ENCODE data around the gene SH3BGRL2. TPM values are rescaled to one million over a fixed set of nuclear protein-coding genes. Genes with fewer than 3 reads are reported as not detected.

SH3BGRL2 gene
- total RNA-seq, 3 donors from 2014 or later = 63.2 to 158 (median 127) TPM

DNA sequence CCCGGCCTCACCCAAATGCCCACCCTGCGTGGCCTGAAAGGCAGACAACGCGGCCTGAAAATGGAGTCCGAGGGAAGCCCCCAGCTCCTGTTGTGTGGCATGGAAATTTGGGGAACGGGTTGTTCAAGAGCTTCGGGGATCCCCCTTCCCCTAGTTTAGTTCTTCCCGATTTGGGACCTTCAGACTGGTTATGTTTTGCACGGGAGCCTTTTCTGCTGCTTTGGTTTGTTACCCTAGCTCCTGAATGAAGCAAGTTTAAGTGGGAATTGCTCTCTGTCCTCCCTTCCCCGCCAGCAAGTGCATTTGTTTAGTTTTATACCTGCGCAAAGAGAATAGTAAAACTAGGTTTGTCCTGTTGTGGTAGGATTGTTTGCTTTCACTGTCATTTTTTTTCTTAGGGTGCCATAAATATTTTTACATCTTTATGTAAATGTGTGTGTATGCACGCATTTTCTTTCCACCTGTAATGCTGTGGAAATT lies 604 bp downstream of the SH3BGRL2 start:
- Histone ChIP-seq H3K4me3 (peak overlapping the region; percentile 79), H3K9me3 (no peaks in the 10 kb centered on the region), H3K4me1 (ENCODE audit: low read depth) (peaks cover 9% of the 10 kb centered on the region), H3K36me3 (ENCODE audit: low read depth) (no peaks in the 10 kb centered on the region)
- intact Hi-C loops (cut with DNase I, micrococcal nuclease) = no loop called here
- TF ChIP-seq, protein P1, sequence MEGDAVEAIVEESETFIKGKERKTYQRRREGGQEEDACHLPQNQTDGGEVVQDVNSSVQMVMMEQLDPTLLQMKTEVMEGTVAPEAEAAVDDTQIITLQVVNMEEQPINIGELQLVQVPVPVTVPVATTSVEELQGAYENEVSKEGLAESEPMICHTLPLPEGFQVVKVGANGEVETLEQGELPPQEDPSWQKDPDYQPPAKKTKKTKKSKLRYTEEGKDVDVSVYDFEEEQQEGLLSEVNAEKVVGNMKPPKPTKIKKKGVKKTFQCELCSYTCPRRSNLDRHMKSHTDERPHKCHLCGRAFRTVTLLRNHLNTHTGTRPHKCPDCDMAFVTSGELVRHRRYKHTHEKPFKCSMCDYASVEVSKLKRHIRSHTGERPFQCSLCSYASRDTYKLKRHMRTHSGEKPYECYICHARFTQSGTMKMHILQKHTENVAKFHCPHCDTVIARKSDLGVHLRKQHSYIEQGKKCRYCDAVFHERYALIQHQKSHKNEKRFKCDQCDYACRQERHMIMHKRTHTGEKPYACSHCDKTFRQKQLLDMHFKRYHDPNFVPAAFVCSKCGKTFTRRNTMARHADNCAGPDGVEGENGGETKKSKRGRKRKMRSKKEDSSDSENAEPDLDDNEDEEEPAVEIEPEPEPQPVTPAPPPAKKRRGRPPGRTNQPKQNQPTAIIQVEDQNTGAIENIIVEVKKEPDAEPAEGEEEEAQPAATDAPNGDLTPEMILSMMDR (IDR thresholded peaks at IDR 0.05) = no peak
- peak; percentile 34 for ATAC-seq
- DNase-seq = peak in 1 of 3 donors; percentile 64

- TF ChIP-seq, protein P1 (IDR thresholded peaks at IDR 0.05) = no peak
These were observed 1.5 kb downstream of the SH3BGRL2 start for GRCh38 chr6:79632580-79632979.

DNA sequence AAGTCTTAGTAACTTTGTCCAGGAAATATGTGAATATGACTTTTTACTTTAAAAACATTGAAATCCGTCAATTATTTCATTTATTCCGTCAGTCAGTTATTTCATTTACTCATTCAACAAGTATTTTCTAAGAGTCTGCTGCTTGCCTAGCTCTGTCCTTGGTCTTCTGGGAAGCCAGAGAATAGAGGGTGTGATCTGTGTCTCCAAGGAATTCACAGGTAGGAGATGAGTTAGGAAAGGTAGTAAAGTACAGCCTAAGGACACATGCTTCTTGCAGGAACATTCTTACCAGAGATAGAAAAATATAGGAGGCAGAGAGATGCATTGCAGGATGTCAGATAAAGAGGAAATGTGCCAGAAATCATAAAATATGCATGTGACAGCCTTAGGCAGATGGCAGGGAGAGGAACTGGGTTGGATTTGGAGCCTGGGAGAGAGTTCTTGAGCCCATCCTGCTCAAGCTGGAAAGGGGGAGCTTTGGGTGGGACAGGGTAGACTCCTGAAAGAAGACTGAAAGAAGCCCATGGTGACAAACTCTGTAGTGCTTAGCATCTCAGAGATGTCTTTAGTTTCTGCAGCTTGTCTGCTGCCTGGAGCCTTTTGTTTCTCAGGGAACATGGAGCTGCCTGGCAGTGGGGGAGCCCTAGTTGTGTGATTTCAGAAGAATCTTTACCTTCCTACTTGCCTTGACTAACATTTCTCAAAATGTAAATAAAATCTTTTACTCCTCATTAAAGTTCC lies 3.5 kb downstream of the SH3BGRL2 start:
- Histone ChIP-seq H3K9me3 (no peaks in the 10 kb centered on the region), H3K4me1 (ENCODE audit: low read depth) (peaks cover 5% of the 10 kb centered on the region), H3K36me3 (ENCODE audit: low read depth) (no peaks in the 10 kb centered on the region), H3K4me3 (no peak overlapping the region)
- ATAC-seq (no peak), DNase-seq (no peak)
- TF ChIP-seq, protein P1 (IDR thresholded peaks at IDR 0.05) = no peak
- intact Hi-C loops (cut with DNase I, micrococcal nuclease) = no loop called here

More at GRCh38 chr6:79632580-79632979, 1.5 kb downstream of the SH3BGRL2 start:
- intact Hi-C loops (cut with DNase I, micrococcal nuclease) = no loop called here
- no peaks in the 10 kb centered on the region for H3K36me3 ChIP-seq (ENCODE audit: low read depth)
- no peak for DNase-seq
- no peaks in the 10 kb centered on the region for H3K9me3 ChIP-seq
- peaks cover 9% of the 10 kb centered on the region for H3K4me1 ChIP-seq (ENCODE audit: low read depth)
- H3K4me3 ChIP-seq = no peak overlapping the region
- ATAC-seq = no peak

GRCh38 chr6:79635232-79635543 lies 4.1 kb downstream of the SH3BGRL2 start:
- TF ChIP-seq, protein P1 (IDR thresholded peaks at IDR 0.05) = no peak
- Histone ChIP-seq H3K4me3 (no peak overlapping the region), H3K4me1 (ENCODE audit: low read depth) (peaks cover 5% of the 10 kb centered on the region), H3K36me3 (ENCODE audit: low read depth) (no peaks in the 10 kb centered on the region), H3K9me3 (no peaks in the 10 kb centered on the region)
- DNase-seq (no peak), ATAC-seq (no peak)
- intact Hi-C loops (cut with DNase I, micrococcal nuclease) = no loop called here

DNA sequence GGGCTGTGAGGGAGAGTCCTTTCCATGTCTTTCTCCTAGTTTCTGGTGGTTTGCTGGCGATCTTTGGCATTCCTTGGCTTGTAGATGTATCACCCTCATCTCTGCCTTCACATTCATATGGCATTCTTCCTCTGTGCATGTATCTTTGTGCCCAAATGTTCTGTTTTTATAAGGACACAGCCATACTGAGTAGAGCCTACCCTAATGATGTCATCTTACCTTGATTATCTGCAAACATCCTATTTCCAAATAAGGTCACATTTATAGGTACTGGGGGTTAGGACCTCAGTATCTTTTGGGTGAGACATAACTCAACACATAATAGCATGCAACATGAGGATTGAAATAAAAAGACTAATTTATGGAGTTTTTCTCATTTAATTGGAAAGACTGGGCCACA lies 5.5 kb downstream of the SH3BGRL2 start:
- H3K4me3 ChIP-seq = no peak overlapping the region

More for the DNA sequence above, 5.5 kb downstream of the SH3BGRL2 start:
- no peaks in the 10 kb centered on the region for H3K9me3 ChIP-seq
- peaks cover 5% of the 10 kb centered on the region for H3K4me1 ChIP-seq (ENCODE audit: low read depth)
- peak; percentile 39 for ATAC-seq
- H3K36me3 ChIP-seq (ENCODE audit: low read depth) = no peaks in the 10 kb centered on the region
- DNase-seq = no peak
- TF ChIP-seq, protein P1 (IDR thresholded peaks at IDR 0.05) = no peak
- intact Hi-C loops (cut with DNase I, micrococcal nuclease) = no loop called here
